NK-92 (cell line): ENCODE measurements around the gene SGPL1.

Experiments used
- DNase-seq: peaks from one replicate; lab custom pipeline; 2025; ENCODE audit not compliant: unreplicated experiment; lab: John Stamatoyannopoulos, UW

The SGPL1 gene

GRCh38 chr10:70903262-70903921 lies 87.6 kb downstream of the SGPL1 start:
- no peak for DNase-seq

GRCh38 chr10:70905071-70906021 lies 89.6 kb downstream of the SGPL1 start:
- DNase-seq, result no peak

DNA sequence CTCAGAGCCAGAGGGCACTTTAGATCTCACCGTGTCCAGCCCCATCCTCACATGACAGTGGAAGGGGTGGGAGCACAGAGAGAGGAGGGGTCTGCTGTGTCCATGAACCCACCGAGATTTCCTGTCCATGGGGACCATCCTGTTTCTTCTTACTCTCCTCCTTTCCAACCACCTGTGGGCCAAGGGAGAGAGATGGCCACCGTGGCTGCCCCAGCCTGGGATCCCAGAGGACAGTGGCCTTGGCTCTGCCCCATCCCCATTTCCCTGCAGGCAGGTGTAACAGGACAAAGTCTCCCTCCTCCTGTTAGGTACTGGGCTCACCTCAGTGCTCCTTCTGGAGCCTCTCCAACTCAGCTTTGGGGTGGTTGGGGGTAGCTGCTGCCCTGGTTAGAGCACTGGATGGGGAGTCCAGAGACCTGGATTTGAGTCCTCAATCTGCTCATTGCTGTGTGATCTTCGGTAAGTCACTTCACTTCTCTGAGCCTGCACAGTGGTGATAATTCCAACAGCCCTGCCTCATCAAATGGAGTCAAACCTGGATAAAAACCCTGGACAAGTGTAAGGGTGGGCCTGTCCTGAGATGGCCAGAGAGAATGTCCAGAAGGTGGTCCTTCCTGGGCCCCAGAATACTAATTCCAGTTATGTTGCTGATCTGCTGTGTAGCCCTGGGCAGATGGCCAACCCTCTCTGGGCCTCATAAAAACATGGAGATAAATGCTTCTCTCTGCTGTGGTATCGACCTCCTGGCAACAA lies 90.5 kb downstream of the SGPL1 start:
- no peak for DNase-seq

- DNase-seq, result no peak
Observed at GRCh38 chr10:70906953-70907636, 91.3 kb downstream of the SGPL1 start.

- no peak for DNase-seq
Observed at GRCh38 chr10:70907637-70908405, 92.1 kb downstream of the SGPL1 start.

DNA sequence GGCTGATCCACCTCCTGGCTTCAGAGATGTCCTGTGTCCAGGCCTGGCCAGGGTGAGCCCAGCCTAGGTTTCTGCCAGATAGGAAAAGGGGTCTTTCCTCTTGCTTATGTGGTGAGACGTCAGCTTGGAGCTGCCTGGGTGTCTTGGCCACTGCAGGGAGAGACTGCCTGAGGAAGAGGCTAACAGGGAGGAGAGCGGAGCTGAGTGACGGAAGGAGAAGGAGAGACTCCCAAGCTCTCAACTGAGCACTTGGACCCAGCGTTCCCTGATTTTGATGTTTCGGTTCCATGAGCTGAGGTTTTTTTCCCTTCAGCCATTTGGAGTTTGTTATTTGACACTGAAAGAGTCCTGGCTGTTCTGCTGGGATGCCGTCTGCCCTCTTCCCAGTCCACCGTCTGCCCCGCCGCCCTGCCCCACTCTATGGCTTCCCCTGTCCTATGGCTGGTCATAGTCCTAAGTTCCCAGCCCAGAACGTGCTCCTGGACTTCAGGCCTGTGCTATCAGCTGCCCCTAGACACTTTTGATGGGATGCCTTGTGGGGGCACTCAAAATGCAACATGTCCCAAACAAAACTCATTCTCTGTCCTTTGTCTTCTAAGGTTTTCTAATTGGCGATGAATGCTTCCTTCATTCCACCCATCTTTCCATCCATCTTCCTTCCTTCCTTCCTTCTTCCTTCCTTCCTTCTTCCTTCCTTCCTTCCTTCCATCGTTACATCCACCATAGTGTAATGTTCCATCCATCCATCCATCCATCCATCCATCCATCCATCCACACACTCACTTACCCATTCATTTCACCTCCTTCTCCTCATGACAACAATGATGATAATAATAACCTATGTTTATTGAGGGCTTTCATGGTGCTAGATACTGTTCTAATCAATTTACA lies 92.9 kb downstream of the SGPL1 start:
- DNase-seq, result no peak

DNA sequence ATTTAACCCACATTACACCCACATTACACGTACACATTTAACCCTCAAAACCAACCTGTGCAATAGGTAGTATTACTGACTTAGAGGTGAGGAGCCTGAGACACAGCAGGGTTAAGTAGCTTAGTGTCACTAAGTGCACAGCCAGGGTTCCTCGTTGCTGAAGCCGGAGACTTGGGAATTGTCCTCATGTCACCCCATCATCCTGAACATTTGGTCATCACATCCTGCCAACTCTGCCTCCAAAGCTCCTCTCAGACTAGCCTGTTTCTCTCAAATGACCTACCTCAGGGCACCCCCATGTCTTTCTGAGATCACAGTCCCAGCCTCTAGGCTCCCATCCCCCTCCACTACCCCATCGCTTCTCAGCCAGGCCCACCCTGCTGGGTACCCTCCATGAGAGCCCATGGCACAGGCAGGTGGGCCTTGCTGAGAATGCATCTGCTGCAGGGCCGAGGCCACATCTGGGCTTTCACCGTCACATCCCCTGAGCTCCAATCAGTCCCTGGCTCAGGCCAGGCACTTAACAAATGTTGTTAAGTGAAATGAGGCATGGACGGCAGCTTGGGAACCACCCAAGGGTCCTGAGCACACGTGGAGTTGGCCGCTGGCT lies 93.7 kb downstream of the SGPL1 start:
- DNase-seq, result no peak

DNA sequence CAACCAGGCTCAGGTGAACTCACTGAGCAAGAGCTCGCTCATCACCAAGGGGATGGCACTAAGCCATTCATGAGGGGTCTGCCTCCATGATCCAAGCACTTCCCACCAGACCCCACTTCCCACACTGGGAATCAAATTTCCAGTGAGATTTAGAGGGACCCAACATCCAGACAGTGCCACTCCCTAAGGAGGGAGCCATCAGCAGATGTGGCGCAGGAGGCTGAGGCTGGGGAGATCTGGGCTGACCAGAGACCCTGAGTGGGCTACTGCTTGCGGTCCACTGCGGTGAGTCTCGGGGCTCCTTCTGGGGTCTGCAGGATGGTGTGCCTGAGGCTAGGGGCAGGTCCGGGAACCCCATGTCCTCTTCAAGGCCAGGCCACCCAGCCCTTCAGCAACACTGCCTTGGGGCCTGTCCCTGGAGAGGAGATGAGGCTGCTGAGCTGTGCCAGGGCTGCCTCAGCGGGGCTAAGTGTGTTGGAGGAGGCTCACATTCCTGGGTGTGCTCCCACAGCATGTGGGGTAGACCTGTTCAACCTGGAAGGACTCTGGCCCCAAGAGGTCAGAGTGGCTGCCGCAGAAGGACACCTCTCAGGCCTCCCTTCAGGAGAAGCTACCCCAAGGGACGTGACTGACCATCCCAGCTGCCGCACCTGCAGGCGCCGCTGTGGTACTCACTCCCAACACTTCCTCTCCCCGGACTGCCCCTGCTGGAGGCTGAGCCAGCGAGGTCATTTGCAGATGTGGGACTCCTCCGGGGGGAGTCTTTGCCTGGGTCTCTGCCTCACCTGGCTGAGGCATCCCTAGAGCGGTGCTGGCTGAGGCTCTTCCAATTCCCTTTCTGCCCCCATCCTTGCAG lies 95.0 kb downstream of the SGPL1 start:
- DNase-seq, result no peak

- DNase-seq, result no peak
Observed at GRCh38 chr10:70911386-70911785, 95.6 kb downstream of the SGPL1 start.

GRCh38 chr10:70912556-70912955 lies 96.8 kb downstream of the SGPL1 start:
- DNase-seq, result no peak

DNA sequence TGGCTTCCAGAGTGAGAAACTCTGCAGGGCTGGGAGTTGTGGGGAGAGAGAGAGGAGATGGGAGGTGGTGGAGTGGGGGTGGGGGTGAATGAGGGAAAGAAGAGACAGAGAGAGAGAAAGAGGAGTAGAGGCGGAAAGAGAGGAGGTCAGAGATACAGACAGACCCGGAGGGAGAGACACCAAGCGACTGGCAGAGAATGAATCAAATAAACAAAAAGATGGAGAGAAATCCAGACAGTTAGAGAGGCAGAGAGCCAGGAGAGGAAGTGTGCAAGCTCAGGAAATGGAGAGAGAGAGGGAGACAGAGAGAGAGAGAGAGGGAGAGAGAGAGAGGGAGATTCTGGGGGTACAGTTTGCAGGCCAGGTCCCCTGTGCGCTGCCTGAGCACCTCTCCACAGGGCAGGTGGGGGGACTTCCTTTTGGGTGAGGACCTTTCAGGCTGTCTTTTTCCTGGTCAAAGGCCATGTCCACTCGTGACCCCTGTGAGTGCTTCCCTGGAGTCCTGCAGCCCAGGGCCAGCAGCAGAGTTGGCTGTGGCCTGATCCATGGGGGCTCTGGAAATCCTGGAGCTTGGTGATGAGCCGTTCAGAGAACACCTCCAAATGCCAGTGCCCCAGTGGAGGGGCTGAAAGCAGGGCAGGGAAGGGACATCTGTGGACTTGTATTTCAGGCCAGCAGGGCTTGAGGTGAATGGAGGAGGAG lies 97.6 kb downstream of the SGPL1 start:
- no peak for DNase-seq

- DNase-seq, result no peak
Observed at GRCh38 chr10:70913893-70914240, 98.1 kb downstream of the SGPL1 start.

DNA sequence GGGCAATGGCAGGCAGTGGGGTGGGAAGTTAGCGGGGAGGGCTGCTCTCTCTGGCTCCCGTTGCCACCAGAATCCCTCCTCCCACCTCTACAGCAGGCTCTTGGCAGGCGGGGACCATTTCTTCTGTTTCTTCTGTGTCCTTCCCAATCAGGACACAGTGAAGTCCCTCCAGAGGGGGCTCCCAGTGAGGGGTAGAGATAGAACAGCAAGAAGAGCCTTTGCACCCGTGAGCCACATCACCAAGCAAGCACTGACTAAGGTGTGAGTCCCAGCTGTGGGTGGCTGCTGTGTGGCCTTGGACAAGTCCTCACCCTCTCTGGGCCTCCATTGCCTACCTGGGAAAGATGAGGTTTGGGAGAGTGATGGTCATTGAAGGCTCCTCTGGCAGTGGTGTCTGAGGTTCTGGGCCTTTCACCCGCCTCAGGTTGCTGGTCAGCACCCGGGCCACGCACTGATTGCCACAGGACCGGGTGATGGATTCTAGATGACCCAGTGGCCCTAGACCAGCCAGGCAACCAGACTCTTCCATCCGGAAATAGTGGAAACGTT lies 98.6 kb downstream of the SGPL1 start:
- no peak for DNase-seq

DNA sequence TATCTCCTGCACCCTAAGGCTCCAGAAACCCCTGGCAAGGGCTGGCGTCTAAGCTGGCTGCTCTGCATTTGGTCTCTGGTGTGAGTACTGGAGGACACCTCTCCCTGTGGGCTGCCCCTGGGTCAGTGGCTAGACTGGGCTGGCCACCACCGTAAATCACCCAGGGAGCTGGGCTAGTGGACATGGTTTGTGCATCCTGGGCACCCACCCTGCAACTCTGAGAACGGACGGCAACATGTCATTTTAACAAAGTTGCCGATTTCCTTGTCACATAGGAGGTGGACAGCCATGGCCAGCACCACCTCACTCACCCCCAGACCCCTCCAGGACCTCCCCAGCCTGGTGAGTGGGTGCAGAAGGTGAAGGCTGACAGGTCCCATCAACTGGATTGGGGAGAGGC lies 99.5 kb downstream of the SGPL1 start:
- DNase-seq, result no peak

DNA sequence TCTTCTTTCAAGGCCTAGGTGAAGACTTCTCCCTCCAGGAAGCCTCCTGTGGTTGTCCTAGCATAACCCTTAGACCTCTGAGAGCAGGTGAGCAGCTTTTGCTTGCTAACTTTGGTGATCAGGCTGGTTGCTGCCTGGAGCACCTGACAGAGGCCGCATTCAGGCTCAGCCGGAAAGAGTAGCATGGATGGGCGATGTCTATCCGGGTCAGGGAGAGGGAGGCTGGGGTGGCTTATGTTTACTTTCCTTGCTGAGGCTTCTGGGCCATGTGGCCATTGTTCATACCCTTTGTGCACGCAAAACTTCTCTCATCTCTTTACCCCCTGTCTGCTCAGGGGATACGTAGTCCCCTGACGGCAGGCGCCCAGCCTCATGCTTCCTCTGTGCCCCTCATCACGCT lies 100.1 kb downstream of the SGPL1 start:
- no peak for DNase-seq

- DNase-seq, result no peak
Observed at GRCh38 chr10:70916241-70916640, 100.5 kb downstream of the SGPL1 start.

DNA sequence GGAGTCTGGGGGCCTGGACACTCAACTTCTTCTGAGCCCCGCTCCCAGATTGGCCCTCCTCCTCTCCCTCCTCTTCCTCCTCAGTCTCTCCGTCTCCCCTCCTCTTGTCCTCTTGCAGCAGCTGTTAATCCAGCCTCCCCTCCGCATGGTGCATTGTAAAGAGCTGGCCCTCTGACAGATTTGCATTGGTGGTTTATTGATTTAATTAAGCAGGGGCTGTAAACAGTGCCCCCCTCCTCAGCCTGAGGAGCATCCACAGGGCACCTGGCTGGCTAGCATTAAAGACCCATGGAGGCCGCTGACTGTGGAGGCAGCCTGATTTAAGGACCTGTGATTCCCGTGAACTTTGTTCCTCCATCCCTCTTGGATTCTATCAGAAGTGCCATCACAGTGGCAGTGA lies 101.5 kb downstream of the SGPL1 start:
- DNase-seq, result no peak
